Measurements from ENCODE around the gene CNTNAP5.

DNA sequence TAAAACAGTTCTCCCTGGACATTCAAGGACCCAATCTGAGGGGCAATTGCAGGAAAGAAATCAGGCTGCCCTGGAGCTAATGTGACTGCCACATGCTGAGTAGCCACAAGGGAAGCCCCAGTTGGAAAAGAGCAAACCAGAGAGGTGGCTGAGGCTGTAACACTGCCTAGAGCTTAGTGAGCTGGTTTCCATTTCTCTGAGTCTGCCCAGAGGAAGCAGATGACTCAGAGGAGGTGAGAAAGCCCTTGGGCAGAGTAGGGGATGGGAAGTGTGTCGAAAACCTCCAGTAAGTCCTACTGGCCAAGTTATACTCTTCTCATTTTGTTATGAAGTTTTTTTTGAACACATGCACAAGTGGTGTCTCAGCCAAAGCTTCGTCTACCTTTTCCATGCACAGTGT, 753.0 kb downstream of the CNTNAP5 start:
- TF ChIP-seq, protein P1, sequence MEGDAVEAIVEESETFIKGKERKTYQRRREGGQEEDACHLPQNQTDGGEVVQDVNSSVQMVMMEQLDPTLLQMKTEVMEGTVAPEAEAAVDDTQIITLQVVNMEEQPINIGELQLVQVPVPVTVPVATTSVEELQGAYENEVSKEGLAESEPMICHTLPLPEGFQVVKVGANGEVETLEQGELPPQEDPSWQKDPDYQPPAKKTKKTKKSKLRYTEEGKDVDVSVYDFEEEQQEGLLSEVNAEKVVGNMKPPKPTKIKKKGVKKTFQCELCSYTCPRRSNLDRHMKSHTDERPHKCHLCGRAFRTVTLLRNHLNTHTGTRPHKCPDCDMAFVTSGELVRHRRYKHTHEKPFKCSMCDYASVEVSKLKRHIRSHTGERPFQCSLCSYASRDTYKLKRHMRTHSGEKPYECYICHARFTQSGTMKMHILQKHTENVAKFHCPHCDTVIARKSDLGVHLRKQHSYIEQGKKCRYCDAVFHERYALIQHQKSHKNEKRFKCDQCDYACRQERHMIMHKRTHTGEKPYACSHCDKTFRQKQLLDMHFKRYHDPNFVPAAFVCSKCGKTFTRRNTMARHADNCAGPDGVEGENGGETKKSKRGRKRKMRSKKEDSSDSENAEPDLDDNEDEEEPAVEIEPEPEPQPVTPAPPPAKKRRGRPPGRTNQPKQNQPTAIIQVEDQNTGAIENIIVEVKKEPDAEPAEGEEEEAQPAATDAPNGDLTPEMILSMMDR (IDR thresholded peaks at IDR 0.05): no peak
- TF ChIP-seq ZFX (IDR thresholded peaks at IDR 0.05; ENCODE audit: borderline replicate concordance): no peak
